Measurements from ENCODE around the gene DACH2. TPM values are rescaled to one million over a fixed set of nuclear protein-coding genes. Genes with fewer than 3 reads are reported as not detected.

DACH2 gene
- total RNA-seq, 1 donor from 2014 or later: not detected

DNA sequence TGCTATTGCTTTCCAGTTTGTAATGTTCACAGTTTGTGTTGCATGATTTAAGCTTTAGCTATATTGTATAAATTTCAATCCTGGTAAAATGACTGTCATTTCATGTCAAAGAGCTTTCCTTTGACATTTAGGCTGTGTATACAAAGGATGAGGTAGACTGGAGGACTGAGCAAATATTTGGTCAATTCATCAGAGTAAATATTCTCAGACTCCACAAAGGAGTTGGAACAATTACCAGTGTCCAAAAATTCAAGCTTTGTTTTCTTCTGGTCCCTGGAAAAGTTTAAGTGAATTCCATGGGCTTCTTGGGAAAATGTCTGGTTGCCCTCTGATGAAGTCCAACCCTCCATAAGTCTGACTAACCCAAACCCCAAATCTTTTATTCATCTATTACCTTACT lies 682.4 kb downstream of the DACH2 start:
- Mint-ChIP-seq H3K27ac (ENCODE audit: unreplicated experiment) (no peak overlapping the region), H3K36me3 (ENCODE audit: low read depth) (no peaks in the 10 kb centered on the region), H3K4me3 (ENCODE audit: unreplicated experiment) (no peak overlapping the region), H3K9me3 (ENCODE audit: low read depth) (peaks cover 6% of the 10 kb centered on the region), H3K27me3 (ENCODE audit: low read depth) (no peaks in the 10 kb centered on the region), H3K4me1 (ENCODE audit: low read depth) (no peaks in the 10 kb centered on the region)
- no peak for DNase-seq (ENCODE audit: low spot score)
- TF ChIP-seq, protein P1, sequence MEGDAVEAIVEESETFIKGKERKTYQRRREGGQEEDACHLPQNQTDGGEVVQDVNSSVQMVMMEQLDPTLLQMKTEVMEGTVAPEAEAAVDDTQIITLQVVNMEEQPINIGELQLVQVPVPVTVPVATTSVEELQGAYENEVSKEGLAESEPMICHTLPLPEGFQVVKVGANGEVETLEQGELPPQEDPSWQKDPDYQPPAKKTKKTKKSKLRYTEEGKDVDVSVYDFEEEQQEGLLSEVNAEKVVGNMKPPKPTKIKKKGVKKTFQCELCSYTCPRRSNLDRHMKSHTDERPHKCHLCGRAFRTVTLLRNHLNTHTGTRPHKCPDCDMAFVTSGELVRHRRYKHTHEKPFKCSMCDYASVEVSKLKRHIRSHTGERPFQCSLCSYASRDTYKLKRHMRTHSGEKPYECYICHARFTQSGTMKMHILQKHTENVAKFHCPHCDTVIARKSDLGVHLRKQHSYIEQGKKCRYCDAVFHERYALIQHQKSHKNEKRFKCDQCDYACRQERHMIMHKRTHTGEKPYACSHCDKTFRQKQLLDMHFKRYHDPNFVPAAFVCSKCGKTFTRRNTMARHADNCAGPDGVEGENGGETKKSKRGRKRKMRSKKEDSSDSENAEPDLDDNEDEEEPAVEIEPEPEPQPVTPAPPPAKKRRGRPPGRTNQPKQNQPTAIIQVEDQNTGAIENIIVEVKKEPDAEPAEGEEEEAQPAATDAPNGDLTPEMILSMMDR (IDR thresholded peaks at IDR 0.05): no peak

DNA sequence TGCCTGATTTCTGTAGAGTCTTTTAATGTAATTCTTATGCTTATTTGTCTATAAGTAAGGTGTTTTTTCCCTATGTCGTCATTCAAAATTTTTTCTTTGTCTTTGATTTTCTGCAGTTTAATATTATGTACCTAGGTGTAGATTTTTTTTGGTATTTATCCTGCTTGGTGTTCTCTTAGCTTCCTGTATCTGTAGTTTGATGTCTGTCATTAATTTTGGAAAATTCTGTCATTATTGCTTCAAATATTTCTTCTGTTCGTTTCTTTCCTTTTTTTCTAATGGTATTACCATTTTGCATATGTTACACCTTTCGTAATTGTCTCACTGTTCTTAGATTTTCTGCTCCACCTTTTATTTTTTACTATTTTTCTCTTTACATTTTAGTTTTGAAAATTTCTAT lies 696.9 kb downstream of the DACH2 start:
- peaks cover 18% of the 10 kb centered on the region for H3K9me3 Mint-ChIP-seq (ENCODE audit: low read depth)
- DNase-seq (ENCODE audit: low spot score): no peak
- no peaks in the 10 kb centered on the region for H3K36me3 Mint-ChIP-seq (ENCODE audit: low read depth)
- TF ChIP-seq, protein P1 (IDR thresholded peaks at IDR 0.05): no peak
- no peaks in the 10 kb centered on the region for H3K4me1 Mint-ChIP-seq (ENCODE audit: low read depth)
- no peak overlapping the region for H3K4me3 Mint-ChIP-seq (ENCODE audit: unreplicated experiment)
- no peak overlapping the region for H3K27ac Mint-ChIP-seq (ENCODE audit: unreplicated experiment)
- H3K27me3 Mint-ChIP-seq (ENCODE audit: low read depth): no peaks in the 10 kb centered on the region

Other genes with a start within 250 kb of the DACH2 start
- gene CHM, start 100.9 kb upstream of the DACH2 start, total RNA-seq: 55.1 to 58.2 TPM (median 55.1 TPM) in 3 replicates